PFSK-1 (cell line): ENCODE measurements around the gene ACSL4.

Source experiments
- POLR2AphosphoS5 ChIP-seq: IDR thresholded peaks from 2 replicates; pipeline ENCODE4 v1.6.1; 2012; ENCODE audit warnings: low read depth, mild to moderate bottlenecking, control low read depth, low read length, moderate library complexity
- REST ChIP-seq, 2 experiments: IDR thresholded peaks; 2 replicates each; pipeline versions ENCODE4 v1.6.1 to v1.8.0; 2011 to 2012; ENCODE audit warnings: low read depth in 2 of 2, low read length in 2 of 2, control low read depth in 1 of 2, inconsistent platforms in 1 of 2, mild to moderate bottlenecking in 1 of 2, moderate library complexity in 1 of 2; ENCODE audit not compliant: insufficient read depth in 1 of 2
- SIN3A ChIP-seq: IDR thresholded peaks from 2 replicates; pipeline ENCODE4 v1.6.1; 2012; ENCODE audit warnings: mild to moderate bottlenecking, low read length, moderate library complexity, borderline replicate concordance; ENCODE audit not compliant: insufficient read depth
- TAF1 ChIP-seq: IDR thresholded peaks from 2 replicates; pipeline ENCODE4 v1.6.1; 2012; ENCODE audit warnings: low read length, control low read depth, borderline replicate concordance; ENCODE audit not compliant: insufficient read depth

GRCh38 chrX:109658391-109658790 lies 74.7 kb downstream of the ACSL4 start:
- no peak for TF ChIP-seq SIN3A
- no peak for TF ChIP-seq POLR2AphosphoS5
- TF ChIP-seq TAF1, result no peak
- no peak for TF ChIP-seq REST (IDR thresholded peaks at IDR 0.05; ENCODE audit: insufficient read depth in 1 of 2, low read depth in 2 of 2, low read length in 2 of 2)
